PC-9 (cell line): Measurements from ENCODE around the gene FGD6. TPM values are rescaled to one million over a fixed set of nuclear protein-coding genes. Genes with fewer than 3 reads are reported as not detected.

Experiments
- BruUV-seq: library from RNA; stranded (reverse); fragments of 400-500 nt; replicated peaks from 2 replicates; lab custom pipeline; 2021; lab: Mats Ljungman, UMichigan
- CTCF ChIA-PET: fragments of 300-600 bp; sonication (Branson Sonifier 250); formaldehyde crosslinking; loops from one replicate; lab custom pipeline; 2022; ENCODE audit warnings: antibody characterized with exemption; lab: Charles Lee
- POLR2A ChIA-PET: fragments of 300-600 bp; sonication (Branson Sonifier 250); formaldehyde crosslinking; loops from one replicate; lab custom pipeline; 2022; ENCODE audit warnings: antibody characterized with exemption; ENCODE audit not compliant: unreplicated experiment; lab: Charles Lee
- DNase-seq, 2 experiments: peaks; one replicate each; pipeline versions ENCODE4 v3.0.0 to v3.0.0-alpha.2; 2015 to 2022; ENCODE audit warnings: mixed read lengths in 1 of 2
- H2AFZ ChIP-seq: fragments of 200-600 bp; sonication (generic); 2 replicates; pipeline ENCODE4 v1.8.1; 2017; ENCODE audit warnings: antibody characterized with exemption
- H3F3A ChIP-seq: fragments of 200-600 bp; sonication (generic); 2 replicates; pipeline ENCODE4 v1.8.1; 2017; ENCODE audit warnings: antibody characterized with exemption, mild to moderate bottlenecking, low read depth; ENCODE audit not compliant: insufficient read depth
- H3K27ac ChIP-seq: fragments of 200-600 bp; sonication (generic); 2 replicates; pipeline ENCODE4 v1.6.1; 2016; ENCODE audit warnings: mixed run types
- H3K27me3 ChIP-seq: fragments of 200-600 bp; sonication (generic); 2 replicates; pipeline ENCODE4 v1.6.1; 2016; ENCODE audit warnings: low read depth, mixed run types; ENCODE audit not compliant: insufficient read depth
- H3K36me3 ChIP-seq: fragments of 200-600 bp; sonication (generic); 2 replicates; pipeline ENCODE4 v1.6.1; 2016; ENCODE audit warnings: low read depth, mixed run types
- H3K4me1 ChIP-seq: fragments of 200-600 bp; sonication (generic); replicated peaks from 2 replicates; pipeline ENCODE4 v1.6.1; 2016; ENCODE audit warnings: mixed run types; ENCODE audit not compliant: insufficient read depth
- H3K4me2 ChIP-seq: fragments of 200-600 bp; sonication (generic); 2 replicates; pipeline ENCODE4 v1.6.1; 2017; ENCODE audit warnings: mixed run types
- H3K4me3 ChIP-seq: fragments of 200-600 bp; sonication (generic); 2 replicates; pipeline ENCODE4 v1.6.1; 2016; ENCODE audit warnings: mixed run types
- H3K79me2 ChIP-seq: fragments of 200-600 bp; sonication (generic); 2 replicates; pipeline ENCODE4 v1.6.1; 2017; ENCODE audit warnings: low read depth, mixed run types
- H3K9me2 ChIP-seq: fragments of 200-600 bp; sonication (generic); 2 replicates; pipeline ENCODE4 v1.8.1; 2017; ENCODE audit warnings: mild to moderate bottlenecking; ENCODE audit not compliant: insufficient read depth
- H3K9me3 ChIP-seq: fragments of 200-600 bp; sonication (generic); 2 replicates; pipeline ENCODE4 v1.8.1; 2016; ENCODE audit warnings: low read depth; ENCODE audit not compliant: insufficient read depth
- H4K20me1 ChIP-seq: fragments of 200-600 bp; sonication (generic); 2 replicates; pipeline ENCODE4 v1.8.1; 2017; ENCODE audit not compliant: insufficient read depth
- CTCF ChIP-seq: fragments of 200-600 bp; sonication (generic); conservative IDR thresholded peaks from 2 replicates; pipeline ENCODE4 v1.6.1; 2017; ENCODE audit warnings: mixed run types, antibody characterized with exemption, mild to moderate bottlenecking, moderate library complexity
- EZH2 ChIP-seq: fragments of 200-600 bp; sonication (generic); IDR thresholded peaks from 2 replicates; pipeline ENCODE4 v1.8.0; 2017; ENCODE audit warnings: antibody characterized with exemption, low read depth
- intact Hi-C: fragments of 100-400 bp; cut with micrococcal nuclease; formaldehyde crosslinking; loops from one replicate; pipeline ENCODE4 v1.10.0; 2022; ENCODE audit not compliant: unreplicated experiment
- total RNA-seq: library from RNA; stranded (reverse); gene quantifications from 2 replicates; pipeline ENCODE4 v1.2.3, GENCODE V29; 2021

Gene FGD6
- total RNA-seq, 1 experiment from 2014 or later: 22.0 TPM

- Histone ChIP-seq H3K4me1 (peaks cover 43% of the 10 kb centered on the region), H3K9me3 (no peaks in the 10 kb centered on the region)
Observed at GRCh38 chr12:95118138-95118787, 99.0 kb downstream of the FGD6 start.

GRCh38 chr12:95117178-95117599 lies 100.1 kb downstream of the FGD6 start:
- peaks cover 4% of the 10 kb centered on the region; the same call in 1 of the 2 replicates for H3K36me3 ChIP-seq
- ChIA-PET POLR2A (interaction anchor here (0.5 to 1.0 kb wide), 4 partner anchors 89 to 468 kb away, joined by 3 to 5 read pairs (median 4); partner anchors contain the start of genes FGD6 and VEZT), CTCF (interaction anchor here (0.6 to 1.7 kb wide), 5 partner anchors 99 to 458 kb away, joined by 3 to 14 read pairs (median 4); partner anchors contain the start of gene METAP2)
- no peaks in the 10 kb centered on the region for H3K9me3 ChIP-seq
- peak overlapping the region; percentile 79 for H3K4me2 ChIP-seq
- H3K9me2 ChIP-seq: no peaks in the 10 kb centered on the region
- H3K4me1 ChIP-seq: peaks cover 43% of the 10 kb centered on the region
- H4K20me1 ChIP-seq: no peaks in the 10 kb centered on the region
- peak overlapping the region; percentile 43; the same call in 1 of the 2 replicates for H3K4me3 ChIP-seq
- TSS peak; percentile 99 for BruUV-seq
- H3K27ac ChIP-seq: peak overlapping the region; percentile 92
- DNase-seq: peak in 1 of 2 experiments; percentile 48
- TF ChIP-seq CTCF (peak; percentile 94), EZH2 (no peak)
- intact Hi-C loops: loop anchor here (1.0 to 5.0 kb wide), 8 partner anchors 14 to 417 kb away; partner anchors contain the start of genes FGD6, METAP2, NR2C1 and VEZT
- H3K27me3 ChIP-seq: no peaks in the 10 kb centered on the region
- peaks cover 31% of the 10 kb centered on the region for H3F3A ChIP-seq
- H2AFZ ChIP-seq: no peak overlapping the region; the same call in 1 of the 2 replicates
- H3K79me2 ChIP-seq: peaks cover 16% of the 10 kb centered on the region

More at GRCh38 chr12:95118138-95118787, 99.0 kb downstream of the FGD6 start:
- peaks cover 4% of the 10 kb centered on the region; the same call in 1 of the 2 replicates for H3K36me3 ChIP-seq
- peaks cover 16% of the 10 kb centered on the region for H3K79me2 ChIP-seq
- no peak overlapping the region for H2AFZ ChIP-seq
- peak overlapping the region; percentile 92 for H3K27ac ChIP-seq
- ChIA-PET CTCF (interaction anchor here (1.7 kb wide), 2 partner anchors 98 to 416 kb away, joined by 7 to 14 read pairs; no protein-coding TSS in a partner anchor), POLR2A (no interaction called here)
- no peaks in the 10 kb centered on the region for H3K27me3 ChIP-seq
- DNase-seq: peak in 1 of 2 experiments; percentile 42
- H4K20me1 ChIP-seq: no peaks in the 10 kb centered on the region
- TF ChIP-seq CTCF (no peak), EZH2 (no peak)
- no TSS peak for BruUV-seq
- H3K9me2 ChIP-seq: no peaks in the 10 kb centered on the region
- peak overlapping the region; percentile 18; the same call in 1 of the 2 replicates for H3K4me2 ChIP-seq
- peaks cover 31% of the 10 kb centered on the region for H3F3A ChIP-seq
- no peak overlapping the region for H3K4me3 ChIP-seq
- intact Hi-C loops: loop anchor here (5.0 kb wide), 4 partner anchors 46 to 214 kb away; partner anchors contain the start of gene NR2C1

- Histone ChIP-seq H3K27ac (peak overlapping the region; percentile 92), H3K4me2 (peak overlapping the region; percentile 79), H3K36me3 (peaks cover 4% of the 10 kb centered on the region; the same call in 1 of the 2 replicates), H2AFZ (no peak overlapping the region; the same call in 1 of the 2 replicates), H3K9me3 (no peaks in the 10 kb centered on the region), H3K27me3 (no peaks in the 10 kb centered on the region), H3K79me2 (peaks cover 16% of the 10 kb centered on the region), H3K4me1 (peaks cover 43% of the 10 kb centered on the region), H3K9me2 (no peaks in the 10 kb centered on the region), H4K20me1 (no peaks in the 10 kb centered on the region), H3K4me3 (peak overlapping the region; percentile 48), H3F3A (peaks cover 31% of the 10 kb centered on the region)
- no peak for TF ChIP-seq EZH2
- ChIA-PET CTCF (interaction anchor here (0.6 to 1.7 kb wide), 5 partner anchors 100 to 458 kb away, joined by 3 to 14 read pairs (median 4); no protein-coding TSS in a partner anchor), POLR2A (interaction anchor here (0.5 to 1.0 kb wide), 5 partner anchors 89 to 467 kb away, joined by 3 to 6 read pairs (median 4); partner anchors contain the start of genes FGD6 and VEZT)
- intact Hi-C loops: loop anchor here (1.0 to 5.0 kb wide), 8 partner anchors 14 to 418 kb away; partner anchors contain the start of genes FGD6, METAP2, NR2C1 and VEZT
- no TSS peak for BruUV-seq
- DNase-seq: peak; percentile 54 to 94
Observed at GRCh38 chr12:95116773-95117172, 100.5 kb downstream of the FGD6 start.
